HG03135 (cell line): ENCODE data around the gene ARHGAP36.

ENCODE experiments used
- ATAC-seq: cut with Tn5 transposase; IDR thresholded peaks from one replicate; pipeline ENCODE4 v1.9.1; 2021; ENCODE audit warnings: mild to moderate bottlenecking, moderate library complexity; ENCODE audit not compliant: unreplicated experiment

Gene ARHGAP36

DNA sequence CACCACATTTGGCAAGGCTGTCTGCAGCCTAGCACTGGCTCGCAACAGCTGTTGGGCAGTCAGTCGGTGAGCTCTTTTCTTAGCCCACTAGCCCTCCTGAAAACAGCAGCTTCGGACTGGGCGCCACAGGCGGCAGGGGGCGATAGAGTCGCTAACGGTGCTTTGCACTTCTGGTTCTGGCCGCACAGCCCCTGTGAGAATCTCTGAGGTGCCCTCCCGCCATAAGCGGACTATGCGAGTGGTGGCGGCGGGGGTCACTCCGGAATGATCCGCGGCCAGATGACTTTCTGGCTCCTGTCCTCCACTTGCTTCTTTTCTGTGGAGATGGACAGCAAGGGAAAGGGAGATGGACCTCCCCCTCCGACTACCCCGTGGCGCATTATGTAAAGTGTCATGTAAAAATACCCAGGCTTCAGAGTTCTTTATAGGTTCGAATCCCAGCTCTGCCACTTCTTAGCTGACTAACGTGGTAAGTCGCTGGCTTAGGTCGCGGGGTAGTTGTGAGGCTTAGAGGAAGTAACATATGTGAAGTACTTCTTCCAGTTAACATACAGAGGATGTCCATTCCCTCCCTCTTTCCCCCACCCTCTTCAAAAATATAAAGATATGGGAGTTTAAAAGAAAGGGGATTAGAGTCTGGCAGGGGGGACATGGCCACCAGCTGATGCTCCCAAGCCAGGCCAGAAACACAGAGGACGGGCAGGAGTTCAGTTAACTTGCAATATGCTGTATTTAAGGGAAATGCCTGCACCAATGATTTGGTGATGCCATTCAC, 11.0 kb downstream of the ARHGAP36 start:
- ATAC-seq = no peak

DNA sequence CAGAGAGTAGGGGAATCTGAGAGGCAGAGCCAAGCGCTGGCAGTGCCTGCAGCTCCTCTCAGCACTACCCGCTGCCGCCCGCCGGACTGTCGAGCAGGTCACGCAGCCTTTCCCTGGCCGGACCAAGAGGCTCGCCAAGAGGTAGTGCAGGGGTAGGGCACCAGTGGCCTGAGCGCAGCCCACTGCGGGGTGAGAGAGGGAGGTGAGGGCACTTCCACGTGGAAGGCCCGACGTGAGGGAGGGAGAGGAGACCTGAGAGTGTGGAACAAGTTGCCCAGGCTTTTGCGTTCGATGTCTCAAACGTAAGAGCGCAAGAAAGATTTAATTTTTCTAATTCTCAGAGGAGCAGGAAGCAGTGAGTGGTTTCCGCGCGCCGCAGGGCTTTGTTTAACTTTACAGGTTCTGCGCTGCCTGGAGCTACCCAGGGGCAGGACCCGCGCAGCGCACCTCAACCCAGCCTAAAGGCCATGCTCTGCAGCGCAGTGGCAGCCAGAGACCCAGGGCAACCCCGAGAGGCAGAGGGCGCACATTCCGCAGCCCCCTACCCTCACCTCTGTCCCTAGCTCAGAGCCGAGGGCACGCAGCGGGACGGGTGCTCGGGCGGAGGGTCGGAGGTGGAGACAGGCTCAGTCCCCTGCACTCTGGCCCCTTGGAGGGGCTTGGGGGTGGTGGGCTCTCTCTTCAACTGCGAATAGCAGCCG, 14.9 kb downstream of the ARHGAP36 start:
- no peak for ATAC-seq

DNA sequence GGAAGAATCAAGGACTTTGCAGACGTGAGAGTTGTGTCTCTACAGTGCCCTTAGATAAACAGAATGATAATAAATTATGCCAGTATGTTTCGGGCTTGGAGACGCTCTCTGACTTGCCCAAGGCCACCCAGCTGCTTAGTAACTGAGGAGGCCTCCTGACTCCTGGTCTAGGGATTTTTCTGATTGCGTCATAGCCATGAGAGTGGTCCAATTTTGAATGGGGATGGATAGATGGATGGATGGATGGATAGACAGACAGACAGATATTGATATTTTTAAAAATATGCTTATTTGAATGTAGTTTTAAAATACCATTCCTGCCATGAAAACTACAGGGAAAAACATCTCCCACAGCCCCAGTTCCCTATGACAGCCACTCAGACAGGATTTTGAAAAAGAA, 15.5 kb downstream of the ARHGAP36 start:
- no peak for ATAC-seq

DNA sequence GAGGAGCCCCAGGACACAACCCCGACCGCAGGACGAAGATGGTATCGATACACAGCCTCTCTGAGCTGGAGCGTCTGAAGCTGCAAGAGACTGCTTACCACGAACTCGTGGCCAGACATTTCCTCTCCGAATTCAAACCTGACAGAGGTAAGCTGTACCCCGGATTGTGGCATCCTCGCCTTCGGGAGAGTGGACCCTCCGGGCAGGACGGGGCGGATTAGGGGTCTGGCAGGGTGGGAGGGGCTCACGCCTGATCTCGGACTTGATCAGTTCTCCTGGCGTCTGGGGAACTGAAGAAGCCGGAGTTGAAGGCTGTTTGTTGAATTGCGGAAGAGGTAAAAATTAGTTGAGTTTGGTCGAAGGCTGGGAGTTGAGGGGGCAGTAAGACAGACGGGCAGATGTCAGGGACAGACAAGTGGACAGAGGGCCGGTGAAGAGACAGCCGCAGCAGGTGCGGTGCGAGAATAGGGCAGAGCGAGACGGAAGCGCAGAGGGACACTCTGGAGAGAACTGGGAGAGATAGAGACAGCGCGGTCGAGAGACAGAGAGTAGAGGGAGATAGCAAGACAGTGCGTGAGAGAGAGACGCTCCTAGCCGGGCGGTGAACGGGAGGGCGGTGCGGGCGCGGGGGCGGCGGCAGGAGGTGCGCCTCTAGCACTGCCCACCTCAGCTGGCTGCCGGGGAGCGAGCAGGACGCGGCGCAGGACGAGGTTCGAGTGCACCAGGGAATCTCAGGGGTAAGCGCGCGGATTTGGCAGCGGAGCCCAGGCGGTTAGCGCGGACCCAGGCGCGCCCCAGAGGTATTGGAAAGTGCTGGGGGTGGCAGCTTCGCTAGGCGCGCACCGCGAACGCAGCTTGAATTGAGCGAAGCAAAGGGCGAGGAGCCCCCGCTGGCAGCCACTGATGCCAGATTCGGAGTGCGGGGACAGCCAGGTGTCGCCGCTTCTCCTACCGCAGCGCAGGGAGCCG, 23.9 kb downstream of the ARHGAP36 start:
- ATAC-seq = no peak

DNA sequence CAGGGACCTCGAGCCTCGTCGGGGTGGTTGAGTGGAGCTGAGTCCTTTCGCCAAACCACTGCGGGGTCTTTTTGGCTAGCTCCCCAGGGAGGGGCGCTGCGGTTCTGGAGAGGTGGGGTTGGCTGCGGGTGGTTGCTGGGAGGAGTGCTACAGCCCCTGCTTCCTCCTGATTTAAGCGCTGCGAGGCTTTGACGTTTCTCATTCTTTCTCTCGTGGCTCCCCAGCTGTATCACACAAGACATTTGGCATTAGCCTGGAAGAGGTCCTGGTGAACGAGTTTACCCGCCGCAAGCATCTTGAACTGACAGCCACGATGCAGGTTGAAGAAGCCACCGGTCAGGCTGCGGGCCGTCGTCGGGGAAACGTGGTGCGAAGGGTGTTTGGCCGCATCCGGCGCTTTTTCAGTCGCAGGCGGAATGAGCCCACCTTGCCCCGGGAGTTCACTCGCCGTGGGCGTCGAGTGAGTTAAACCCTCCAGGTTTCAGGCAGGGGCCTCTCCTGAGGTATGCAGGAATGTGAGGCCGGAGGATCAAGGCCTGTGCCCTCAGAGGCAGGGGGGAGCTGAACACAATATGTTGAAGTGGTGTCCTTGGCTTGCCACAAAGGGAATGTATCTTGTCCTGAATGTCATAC, 25.5 kb downstream of the ARHGAP36 start:
- no peak for ATAC-seq

DNA sequence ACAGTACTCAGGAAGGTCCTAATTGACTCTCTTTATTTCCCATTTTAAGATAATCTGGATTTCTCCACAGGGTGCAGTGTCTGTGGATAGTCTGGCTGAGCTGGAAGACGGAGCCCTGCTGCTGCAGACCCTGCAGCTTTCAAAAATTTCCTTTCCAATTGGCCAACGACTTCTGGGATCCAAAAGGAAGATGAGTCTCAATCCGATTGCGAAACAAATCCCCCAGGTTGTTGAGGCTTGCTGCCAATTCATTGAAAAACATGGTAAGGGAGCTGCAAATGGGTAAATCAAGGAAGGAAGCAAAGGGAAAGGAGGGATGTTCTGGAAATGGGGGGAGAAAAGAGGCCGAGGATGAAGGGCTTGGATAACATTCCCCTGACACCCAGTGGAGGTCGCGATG, 26.0 kb downstream of the ARHGAP36 start:
- ATAC-seq = no peak

DNA sequence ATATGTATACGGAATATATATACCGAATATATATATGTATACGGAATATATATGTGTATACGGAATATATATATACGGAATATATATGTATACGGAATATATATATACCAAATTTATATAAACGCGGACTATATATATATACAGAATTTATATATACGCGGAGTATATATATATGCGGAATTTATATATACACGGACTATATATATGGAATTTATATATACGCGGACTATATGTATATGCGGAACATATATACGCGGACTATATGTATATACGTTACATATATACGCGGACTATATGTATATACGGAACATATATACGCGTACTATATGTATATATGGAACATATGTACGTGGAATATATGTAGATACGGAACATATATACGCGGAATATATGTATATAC, 78.6 kb downstream of the ARHGAP36 start:
- no peak for ATAC-seq

DNA sequence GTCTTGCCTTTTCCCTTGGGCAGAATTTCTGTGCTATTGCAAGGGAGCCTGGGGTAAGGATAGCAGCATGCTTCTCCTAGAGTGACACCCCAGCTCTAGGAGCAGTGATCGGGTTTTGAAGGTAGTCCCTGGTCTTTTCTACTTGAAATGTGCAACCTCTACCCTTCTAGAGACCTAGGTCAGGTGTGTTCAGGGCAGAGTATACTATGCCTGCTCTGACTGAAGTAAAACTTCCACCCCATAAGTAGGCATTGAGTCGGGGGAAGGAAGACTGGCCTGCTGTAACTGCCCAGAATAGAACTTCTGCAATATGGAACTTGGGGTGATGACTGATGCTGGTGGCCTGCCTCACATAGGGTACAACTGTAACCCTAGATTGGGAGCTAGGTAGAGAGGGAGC, 80.9 kb downstream of the ARHGAP36 start:
- ATAC-seq = no peak
